Immature natural killer cell (primary cell): Measurements from ENCODE around the gene ZNF697. TPM values are rescaled to one million over a fixed set of nuclear protein-coding genes. Genes with fewer than 3 reads are reported as not detected.

ENCODE experiments used
- DNase-seq, 3 donors: peaks; one replicate each; pipeline ENCODE4 v3.0.0; 2022; ENCODE audit warnings: mixed read lengths in 1 of 3
- H3K27ac Mint-ChIP-seq, 6 donors: one replicate each; pipeline ENCODE4 v1.8.0; 2020; ENCODE audit warnings: mixed read lengths in 6 of 6, mild to moderate bottlenecking in 5 of 6, inconsistent platforms in 4 of 6, moderate library complexity in 3 of 6
- H3K27me3 Mint-ChIP-seq, 3 donors: one replicate each; pipeline ENCODE4 v1.8.0; 2020 to 2021; ENCODE audit warnings: low read depth in 3 of 3, mild to moderate bottlenecking in 3 of 3, mixed read lengths in 3 of 3, moderate library complexity in 3 of 3, inconsistent platforms in 1 of 3
- H3K36me3 Mint-ChIP-seq, 3 donors: one replicate each; pipeline ENCODE4 v1.8.0; 2020; ENCODE audit warnings: mixed read lengths in 3 of 3, inconsistent platforms in 2 of 3, mild to moderate bottlenecking in 2 of 3
- H3K4me1 Mint-ChIP-seq, 2 donors: one replicate each; pipeline ENCODE4 v1.8.0; 2020; ENCODE audit warnings: inconsistent platforms in 2 of 2, mild to moderate bottlenecking in 2 of 2, mixed read lengths in 2 of 2, moderate library complexity in 1 of 2
- H3K4me3 Mint-ChIP-seq, 5 donors: one replicate each; pipeline ENCODE4 v1.8.0; 2020; ENCODE audit warnings: mild to moderate bottlenecking in 5 of 5, mixed read lengths in 5 of 5, inconsistent platforms in 3 of 5, moderate library complexity in 3 of 5
- H3K9me3 Mint-ChIP-seq, 6 donors: one replicate each; pipeline ENCODE4 v1.8.0; 2020; ENCODE audit warnings: mild to moderate bottlenecking in 6 of 6, mixed read lengths in 6 of 6, inconsistent platforms in 4 of 6, moderate library complexity in 3 of 6
- polyA plus RNA-seq, 3 donors: library from polyadenylated mRNA; unstranded; fragments of 300-500 nt; fragmentation: Illumina TruSeq; gene quantifications; one replicate each; pipeline ENCODE4 v1.2.3, GENCODE V29; 2021

The ZNF697 gene
- polyA plus RNA-seq, 3 donors from 2014 or later: not detected

- no peaks in the 10 kb centered on the region for H3K9me3 Mint-ChIP-seq
- no peak overlapping the region for H3K4me3 Mint-ChIP-seq
- H3K27me3 Mint-ChIP-seq: peaks cover 0 to 21% (median 5%) of the 10 kb centered on the region in 3 donors
Measured at GRCh38 chr1:119634016-119634415, 14.1 kb downstream of the ZNF697 start.

GRCh38 chr1:119633575-119633974, 14.5 kb downstream of the ZNF697 start:
- no peaks in the 10 kb centered on the region for H3K9me3 Mint-ChIP-seq
- H3K27ac Mint-ChIP-seq: no peak overlapping the region
- H3K4me1 Mint-ChIP-seq: no peaks in the 10 kb centered on the region
- H3K27me3 Mint-ChIP-seq: peaks cover 0 to 23% (median 6%) of the 10 kb centered on the region in 3 donors
- DNase-seq: no peak
- no peaks in the 10 kb centered on the region for H3K36me3 Mint-ChIP-seq
- H3K4me3 Mint-ChIP-seq: no peak overlapping the region

More at GRCh38 chr1:119634016-119634415, 14.1 kb downstream of the ZNF697 start:
- no peak overlapping the region for H3K27ac Mint-ChIP-seq
- DNase-seq: no peak
- no peaks in the 10 kb centered on the region for H3K36me3 Mint-ChIP-seq
- H3K4me1 Mint-ChIP-seq: no peaks in the 10 kb centered on the region

GRCh38 chr1:119632841-119633240, 15.2 kb downstream of the ZNF697 start:
- Mint-ChIP-seq H3K4me3 (no peak overlapping the region), H3K36me3 (no peaks in the 10 kb centered on the region), H3K9me3 (no peaks in the 10 kb centered on the region), H3K27me3 (peaks cover 0 to 30% (median 7%) of the 10 kb centered on the region in 3 donors), H3K27ac (no peak overlapping the region), H3K4me1 (no peaks in the 10 kb centered on the region)
- no peak for DNase-seq

- DNase-seq: no peak
- no peaks in the 10 kb centered on the region for H3K4me1 Mint-ChIP-seq
- H3K4me3 Mint-ChIP-seq: no peak overlapping the region
- H3K27me3 Mint-ChIP-seq: peaks cover 0 to 30% (median 7%) of the 10 kb centered on the region in 3 donors
- no peaks in the 10 kb centered on the region for H3K9me3 Mint-ChIP-seq
- no peak overlapping the region for H3K27ac Mint-ChIP-seq
- no peaks in the 10 kb centered on the region for H3K36me3 Mint-ChIP-seq
Measured at GRCh38 chr1:119632103-119632490, 16.0 kb downstream of the ZNF697 start.

GRCh38 chr1:119631433-119632102, 16.5 kb downstream of the ZNF697 start:
- no peak overlapping the region for H3K4me3 Mint-ChIP-seq

GRCh38 chr1:119631086-119631432, 17.0 kb downstream of the ZNF697 start:
- no peak for DNase-seq
- no peak overlapping the region for H3K27ac Mint-ChIP-seq
- H3K4me3 Mint-ChIP-seq: no peak overlapping the region
- peaks cover 0 to 1% (median 0%) of the 10 kb centered on the region in 6 donors for H3K9me3 Mint-ChIP-seq
- no peaks in the 10 kb centered on the region for H3K4me1 Mint-ChIP-seq
- H3K27me3 Mint-ChIP-seq: peaks cover 0 to 30% (median 7%) of the 10 kb centered on the region in 3 donors
- no peaks in the 10 kb centered on the region for H3K36me3 Mint-ChIP-seq

More at GRCh38 chr1:119631433-119632102, 16.5 kb downstream of the ZNF697 start:
- DNase-seq: no peak
- Mint-ChIP-seq H3K27ac (no peak overlapping the region), H3K4me1 (no peaks in the 10 kb centered on the region), H3K36me3 (no peaks in the 10 kb centered on the region), H3K27me3 (peaks cover 0 to 30% (median 7%) of the 10 kb centered on the region in 3 donors), H3K9me3 (peaks cover 0 to 1% (median 0%) of the 10 kb centered on the region in 6 donors)

- Mint-ChIP-seq H3K27me3 (peaks cover 0 to 21% (median 2%) of the 10 kb centered on the region in 3 donors), H3K27ac (no peak overlapping the region), H3K4me3 (no peak overlapping the region), H3K36me3 (no peaks in the 10 kb centered on the region), H3K9me3 (peaks cover 0 to 1% (median 0%) of the 10 kb centered on the region in 6 donors), H3K4me1 (no peaks in the 10 kb centered on the region)
- DNase-seq: no peak
Measured at GRCh38 chr1:119626841-119627240, 21.2 kb downstream of the ZNF697 start.

GRCh38 chr1:119626011-119626545, 22.0 kb downstream of the ZNF697 start:
- Mint-ChIP-seq H3K4me3 (no peak overlapping the region), H3K27ac (no peak overlapping the region), H3K36me3 (no peaks in the 10 kb centered on the region), H3K27me3 (peaks cover 0 to 21% (median 2%) of the 10 kb centered on the region in 3 donors), H3K4me1 (no peaks in the 10 kb centered on the region), H3K9me3 (peaks cover 0 to 1% (median 0%) of the 10 kb centered on the region in 6 donors)
- no peak for DNase-seq

GRCh38 chr1:119623678-119624077, 24.4 kb downstream of the ZNF697 start:
- no peak overlapping the region for H3K4me3 Mint-ChIP-seq
- no peaks in the 10 kb centered on the region for H3K4me1 Mint-ChIP-seq
- no peaks in the 10 kb centered on the region for H3K36me3 Mint-ChIP-seq
- peaks cover 0 to 1% (median 0%) of the 10 kb centered on the region in 6 donors for H3K9me3 Mint-ChIP-seq
- H3K27ac Mint-ChIP-seq: no peak overlapping the region
- DNase-seq: no peak
- H3K27me3 Mint-ChIP-seq: peaks cover 1 to 7% (median 2%) of the 10 kb centered on the region in 3 donors

GRCh38 chr1:119623193-119623515, 24.9 kb downstream of the ZNF697 start:
- H3K27ac Mint-ChIP-seq: no peak overlapping the region
- no peaks in the 10 kb centered on the region for H3K4me1 Mint-ChIP-seq
- H3K36me3 Mint-ChIP-seq: no peaks in the 10 kb centered on the region
- H3K4me3 Mint-ChIP-seq: no peak overlapping the region
- H3K27me3 Mint-ChIP-seq: peaks cover 0 to 2% (median 1%) of the 10 kb centered on the region in 3 donors
- DNase-seq: no peak
- H3K9me3 Mint-ChIP-seq: peaks cover 0 to 1% (median 0%) of the 10 kb centered on the region in 6 donors

GRCh38 chr1:119622311-119623192, 25.5 kb downstream of the ZNF697 start:
- Mint-ChIP-seq H3K4me3 (no peak overlapping the region), H3K27me3 (peaks cover 0 to 1% (median 0%) of the 10 kb centered on the region in 3 donors), H3K9me3 (peaks cover 0 to 1% (median 0%) of the 10 kb centered on the region in 6 donors), H3K27ac (no peak overlapping the region), H3K36me3 (no peaks in the 10 kb centered on the region), H3K4me1 (no peaks in the 10 kb centered on the region)
- no peak for DNase-seq

GRCh38 chr1:119621705-119622104, 26.4 kb downstream of the ZNF697 start:
- H3K9me3 Mint-ChIP-seq: peaks cover 0 to under 1% (median 0%) of the 10 kb centered on the region in 6 donors
- peaks cover 0 to 1% (median 0%) of the 10 kb centered on the region in 3 donors for H3K27me3 Mint-ChIP-seq
- H3K36me3 Mint-ChIP-seq: no peaks in the 10 kb centered on the region
- DNase-seq: no peak
- H3K4me3 Mint-ChIP-seq: no peak overlapping the region
- H3K4me1 Mint-ChIP-seq: no peaks in the 10 kb centered on the region
- H3K27ac Mint-ChIP-seq: no peak overlapping the region

- no peaks in the 10 kb centered on the region for H3K9me3 Mint-ChIP-seq
- no peaks in the 10 kb centered on the region for H3K36me3 Mint-ChIP-seq
- no peak overlapping the region for H3K27ac Mint-ChIP-seq
- H3K4me3 Mint-ChIP-seq: no peak overlapping the region
- peaks cover 0 to 1% (median 0%) of the 10 kb centered on the region in 3 donors for H3K27me3 Mint-ChIP-seq
- DNase-seq: no peak
- H3K4me1 Mint-ChIP-seq: no peaks in the 10 kb centered on the region
Measured at GRCh38 chr1:119617751-119618691, 30.0 kb downstream of the ZNF697 start.
